ENCODE data around the gene MRPS34. TPM values are rescaled to one million over a fixed set of nuclear protein-coding genes. Genes with fewer than 3 reads are reported as not detected.

Gene MRPS34
- total and polyA plus RNA-seq, 9 of the 15 experiments (the other 6 are each of a cell fraction or from before 2014, with no cell fraction given), result 5.2 to 334 (median 92.8) TPM

DNA sequence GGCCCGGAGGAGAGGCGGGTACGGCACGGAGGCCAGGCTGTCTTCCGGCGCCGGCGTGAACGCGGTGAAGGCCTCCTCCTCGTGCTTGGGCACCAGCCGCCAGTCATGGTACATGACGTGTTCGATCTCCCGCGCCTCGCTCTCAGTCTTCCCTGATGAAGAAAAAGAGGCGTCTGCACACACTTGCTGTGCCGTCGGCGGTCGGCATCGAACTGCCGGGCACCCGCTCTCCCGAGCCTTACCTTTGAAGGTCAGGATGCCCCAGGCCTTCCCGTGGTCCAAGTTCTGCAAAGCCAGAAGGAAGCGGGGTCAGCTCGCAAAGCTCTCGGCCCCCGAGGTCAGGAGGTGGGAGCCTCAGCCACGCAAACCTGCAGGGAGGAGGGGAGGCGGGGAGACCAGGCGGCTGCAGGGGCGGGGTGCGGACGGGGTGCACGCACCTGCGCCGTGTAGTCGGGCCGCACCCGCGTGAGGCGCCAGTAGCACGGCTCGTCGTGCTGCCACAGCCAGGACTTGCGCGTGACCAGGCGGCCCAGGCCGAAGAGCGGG lies 499 bp downstream of the MRPS34 start, which contains the start of gene EME2 (continued):
- TF ChIP-seq, protein P1, sequence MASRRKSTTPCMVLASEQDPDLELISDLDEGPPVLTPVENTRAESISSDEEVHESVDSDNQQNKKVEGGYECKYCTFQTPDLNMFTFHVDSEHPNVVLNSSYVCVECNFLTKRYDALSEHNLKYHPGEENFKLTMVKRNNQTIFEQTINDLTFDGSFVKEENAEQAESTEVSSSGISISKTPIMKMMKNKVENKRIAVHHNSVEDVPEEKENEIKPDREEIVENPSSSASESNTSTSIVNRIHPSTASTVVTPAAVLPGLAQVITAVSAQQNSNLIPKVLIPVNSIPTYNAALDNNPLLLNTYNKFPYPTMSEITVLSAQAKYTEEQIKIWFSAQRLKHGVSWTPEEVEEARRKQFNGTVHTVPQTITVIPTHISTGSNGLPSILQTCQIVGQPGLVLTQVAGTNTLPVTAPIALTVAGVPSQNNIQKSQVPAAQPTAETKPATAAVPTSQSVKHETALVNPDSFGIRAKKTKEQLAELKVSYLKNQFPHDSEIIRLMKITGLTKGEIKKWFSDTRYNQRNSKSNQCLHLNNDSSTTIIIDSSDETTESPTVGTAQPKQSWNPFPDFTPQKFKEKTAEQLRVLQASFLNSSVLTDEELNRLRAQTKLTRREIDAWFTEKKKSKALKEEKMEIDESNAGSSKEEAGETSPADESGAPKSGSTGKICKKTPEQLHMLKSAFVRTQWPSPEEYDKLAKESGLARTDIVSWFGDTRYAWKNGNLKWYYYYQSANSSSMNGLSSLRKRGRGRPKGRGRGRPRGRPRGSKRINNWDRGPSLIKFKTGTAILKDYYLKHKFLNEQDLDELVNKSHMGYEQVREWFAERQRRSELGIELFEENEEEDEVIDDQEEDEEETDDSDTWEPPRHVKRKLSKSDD (conservative IDR thresholded peaks at IDR 0.05; ENCODE audit: low read length), result no peak
- TF ChIP-seq MNT (conservative IDR thresholded peaks at IDR 0.05) (no peak), KLF6 (CRISPR knock-in tag; IDR thresholded peaks at IDR 0.05; ENCODE audit: borderline replicate concordance) (no peak), SFPQ (IDR thresholded peaks at IDR 0.05; ENCODE audit: low read depth, low read length) (no peak), ZBTB17 (CRISPR knock-in tag; IDR thresholded peaks at IDR 0.05) (no peak), GATAD2B (IDR thresholded peaks at IDR 0.05; ENCODE audit: borderline replicate concordance) (no peak), FOXK1 (CRISPR knock-in tag; IDR thresholded peaks at IDR 0.05; ENCODE audit: borderline replicate concordance) (no peak), SP1 (CRISPR knock-in tag; IDR thresholded peaks at IDR 0.05) (no peak), MCM3 (IDR thresholded peaks at IDR 0.05) (no peak), ZNF311 (CRISPR knock-in tag; IDR thresholded peaks at IDR 0.05) (no peak), HNRNPLL (IDR thresholded peaks at IDR 0.05; ENCODE audit: low read depth, low read length, poor library complexity, severe bottlenecking) (no peak), MAX (CRISPR knock-in tag; IDR thresholded peaks at IDR 0.05) (no peak), SAFB2 (IDR thresholded peaks at IDR 0.05; ENCODE audit: borderline replicate concordance, low read depth, low read length, severe bottlenecking) (no peak), HIVEP1 (CRISPR knock-in tag; IDR thresholded peaks at IDR 0.05) (no peak), TCFL5 (CRISPR knock-in tag; conservative IDR thresholded peaks at IDR 0.05) (no peak), ZNF766 (CRISPR knock-in tag; conservative IDR thresholded peaks at IDR 0.05) (no peak), COPS2 (conservative IDR thresholded peaks at IDR 0.05) (no peak), GABPB1 (CRISPR knock-in tag; IDR thresholded peaks at IDR 0.05) (no peak), CC2D1A (IDR thresholded peaks at IDR 0.05) (no peak), CHD1 (IDR thresholded peaks at IDR 0.05; ENCODE audit: low read length) (no peak)
- TF ChIP-seq, protein P2, sequence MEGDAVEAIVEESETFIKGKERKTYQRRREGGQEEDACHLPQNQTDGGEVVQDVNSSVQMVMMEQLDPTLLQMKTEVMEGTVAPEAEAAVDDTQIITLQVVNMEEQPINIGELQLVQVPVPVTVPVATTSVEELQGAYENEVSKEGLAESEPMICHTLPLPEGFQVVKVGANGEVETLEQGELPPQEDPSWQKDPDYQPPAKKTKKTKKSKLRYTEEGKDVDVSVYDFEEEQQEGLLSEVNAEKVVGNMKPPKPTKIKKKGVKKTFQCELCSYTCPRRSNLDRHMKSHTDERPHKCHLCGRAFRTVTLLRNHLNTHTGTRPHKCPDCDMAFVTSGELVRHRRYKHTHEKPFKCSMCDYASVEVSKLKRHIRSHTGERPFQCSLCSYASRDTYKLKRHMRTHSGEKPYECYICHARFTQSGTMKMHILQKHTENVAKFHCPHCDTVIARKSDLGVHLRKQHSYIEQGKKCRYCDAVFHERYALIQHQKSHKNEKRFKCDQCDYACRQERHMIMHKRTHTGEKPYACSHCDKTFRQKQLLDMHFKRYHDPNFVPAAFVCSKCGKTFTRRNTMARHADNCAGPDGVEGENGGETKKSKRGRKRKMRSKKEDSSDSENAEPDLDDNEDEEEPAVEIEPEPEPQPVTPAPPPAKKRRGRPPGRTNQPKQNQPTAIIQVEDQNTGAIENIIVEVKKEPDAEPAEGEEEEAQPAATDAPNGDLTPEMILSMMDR (IDR thresholded peaks at IDR 0.05 in 2 of 3, conservative IDR thresholded peaks at IDR 0.05 in 1 of 3; ENCODE audit: insufficient read depth in 2 of 3, low read depth in 1 of 3, low read length in 3 of 3), result no peak
